Measurements from ENCODE around the gene KLF6.

DNA sequence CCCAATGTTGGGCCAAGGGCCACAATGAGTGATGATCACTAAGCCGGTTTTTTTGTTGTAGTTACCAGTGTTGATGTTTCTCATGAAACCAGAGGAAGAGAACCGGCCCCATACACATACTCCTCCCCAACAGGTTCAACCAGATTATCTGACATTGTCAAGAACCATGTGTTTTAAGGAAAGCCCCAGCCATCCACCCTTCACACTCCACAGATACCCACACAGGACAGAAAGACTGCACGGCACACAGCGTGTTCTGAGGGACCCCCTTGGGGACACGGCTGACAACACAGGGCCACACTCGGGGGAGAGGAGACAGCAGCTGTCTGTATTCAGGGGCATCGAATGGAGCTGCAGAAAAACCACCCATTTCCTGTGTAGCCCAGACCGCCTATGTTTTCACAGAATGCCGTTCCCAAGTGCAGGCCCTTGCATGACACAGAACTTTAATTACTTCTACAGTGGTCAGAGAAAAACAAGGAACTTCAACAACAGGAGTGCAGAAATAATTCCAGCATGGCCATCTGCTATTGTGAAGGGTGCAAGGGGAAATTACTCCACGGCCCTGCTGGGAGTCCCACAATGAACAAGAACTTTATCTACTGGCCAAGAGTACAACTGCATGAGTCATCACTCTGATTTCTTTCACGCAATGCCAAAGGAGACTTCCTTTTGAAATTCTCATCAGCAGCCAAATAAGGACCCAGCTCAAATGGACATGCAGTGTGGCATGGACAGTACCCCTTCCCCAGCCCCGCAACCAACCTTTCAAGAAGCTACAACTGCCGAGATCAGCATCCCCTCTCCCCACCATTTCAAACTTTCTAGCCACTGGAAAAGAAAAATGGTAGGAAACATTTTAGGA lies 2.3 kb downstream of the KLF6 start:
- TF ChIP-seq, protein P1, sequence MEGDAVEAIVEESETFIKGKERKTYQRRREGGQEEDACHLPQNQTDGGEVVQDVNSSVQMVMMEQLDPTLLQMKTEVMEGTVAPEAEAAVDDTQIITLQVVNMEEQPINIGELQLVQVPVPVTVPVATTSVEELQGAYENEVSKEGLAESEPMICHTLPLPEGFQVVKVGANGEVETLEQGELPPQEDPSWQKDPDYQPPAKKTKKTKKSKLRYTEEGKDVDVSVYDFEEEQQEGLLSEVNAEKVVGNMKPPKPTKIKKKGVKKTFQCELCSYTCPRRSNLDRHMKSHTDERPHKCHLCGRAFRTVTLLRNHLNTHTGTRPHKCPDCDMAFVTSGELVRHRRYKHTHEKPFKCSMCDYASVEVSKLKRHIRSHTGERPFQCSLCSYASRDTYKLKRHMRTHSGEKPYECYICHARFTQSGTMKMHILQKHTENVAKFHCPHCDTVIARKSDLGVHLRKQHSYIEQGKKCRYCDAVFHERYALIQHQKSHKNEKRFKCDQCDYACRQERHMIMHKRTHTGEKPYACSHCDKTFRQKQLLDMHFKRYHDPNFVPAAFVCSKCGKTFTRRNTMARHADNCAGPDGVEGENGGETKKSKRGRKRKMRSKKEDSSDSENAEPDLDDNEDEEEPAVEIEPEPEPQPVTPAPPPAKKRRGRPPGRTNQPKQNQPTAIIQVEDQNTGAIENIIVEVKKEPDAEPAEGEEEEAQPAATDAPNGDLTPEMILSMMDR (conservative IDR thresholded peaks at IDR 0.05; ENCODE audit: low read depth, low read length): no peak
- no peak for TF ChIP-seq EZH2 (IDR thresholded peaks at IDR 0.05; ENCODE audit: low read length, unreplicated experiment)
- no peak for TF ChIP-seq EZH2phosphoT487 (IDR thresholded peaks at IDR 0.05; ENCODE audit: borderline replicate concordance, low read length)

All from PC-3 (cell line).